NOMO-1 treated with dmso at 0.1 percent for 144 hours (cell line): Measurements from ENCODE around the gene IKZF1.

Source experiments
- DNase-seq: peaks from one replicate; lab custom pipeline; 2025; ENCODE audit not compliant: unreplicated experiment; lab: John Stamatoyannopoulos, UW

IKZF1 gene

DNA sequence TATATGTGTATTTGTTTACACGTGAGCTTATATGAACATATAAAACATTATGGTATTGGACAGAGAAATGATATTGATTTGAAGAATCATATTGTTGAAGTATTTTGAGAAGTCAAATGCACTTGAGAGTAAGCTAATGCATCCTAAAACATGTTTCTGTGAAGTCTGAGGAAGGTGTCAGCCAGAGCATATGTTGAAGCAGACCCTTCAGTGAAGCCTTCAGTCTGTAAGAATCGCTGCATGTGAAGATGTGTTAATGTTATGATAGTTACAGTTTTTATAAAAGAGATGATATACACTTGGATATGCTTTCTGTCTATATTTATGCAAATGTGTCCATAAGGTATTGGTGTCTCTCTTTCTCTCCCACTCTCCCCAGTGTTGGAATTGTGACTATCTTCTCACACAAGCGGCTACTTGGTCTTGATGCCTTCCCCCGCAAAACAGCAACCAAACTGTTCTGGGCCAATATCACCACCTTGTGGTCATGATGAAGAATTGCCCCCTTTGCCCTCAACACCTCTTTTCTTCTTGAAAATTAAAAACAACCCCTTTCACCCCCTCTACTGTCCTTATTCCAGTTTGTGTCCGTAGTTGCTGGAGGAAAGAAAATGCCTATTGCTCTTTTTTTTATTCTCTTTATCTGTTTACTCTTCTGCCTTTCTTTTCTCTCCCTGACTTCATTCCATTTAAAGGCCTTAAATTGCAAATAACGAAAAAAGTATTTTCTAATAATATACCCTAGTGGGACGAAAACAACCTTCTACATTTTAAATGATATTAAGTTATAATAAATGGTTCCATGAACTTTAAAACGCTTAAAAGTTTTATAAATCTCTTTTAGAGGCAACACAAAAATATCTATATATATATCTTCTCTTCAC lies 64.9 kb downstream of the IKZF1 start:
- peak; percentile 15 for DNase-seq

DNA sequence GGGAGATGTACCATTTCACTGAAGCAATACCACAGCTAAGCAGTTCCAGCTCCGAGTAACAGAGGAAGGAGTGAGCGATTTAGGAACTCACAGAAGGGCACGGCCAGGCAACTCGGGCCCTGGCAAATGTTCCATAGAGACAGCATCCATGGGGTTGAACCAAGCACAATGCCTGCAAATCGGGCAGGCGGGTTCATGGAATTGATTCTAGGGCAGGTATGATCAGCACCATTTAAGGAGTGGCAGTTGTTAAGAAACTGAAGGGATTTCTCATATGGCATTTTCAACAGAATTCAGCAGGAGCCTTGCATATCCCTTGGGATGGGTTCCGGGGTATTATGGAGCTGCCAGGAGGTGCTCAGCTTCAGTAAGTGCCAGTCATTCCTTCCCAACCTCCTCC lies 66.4 kb downstream of the IKZF1 start:
- DNase-seq = no peak

DNA sequence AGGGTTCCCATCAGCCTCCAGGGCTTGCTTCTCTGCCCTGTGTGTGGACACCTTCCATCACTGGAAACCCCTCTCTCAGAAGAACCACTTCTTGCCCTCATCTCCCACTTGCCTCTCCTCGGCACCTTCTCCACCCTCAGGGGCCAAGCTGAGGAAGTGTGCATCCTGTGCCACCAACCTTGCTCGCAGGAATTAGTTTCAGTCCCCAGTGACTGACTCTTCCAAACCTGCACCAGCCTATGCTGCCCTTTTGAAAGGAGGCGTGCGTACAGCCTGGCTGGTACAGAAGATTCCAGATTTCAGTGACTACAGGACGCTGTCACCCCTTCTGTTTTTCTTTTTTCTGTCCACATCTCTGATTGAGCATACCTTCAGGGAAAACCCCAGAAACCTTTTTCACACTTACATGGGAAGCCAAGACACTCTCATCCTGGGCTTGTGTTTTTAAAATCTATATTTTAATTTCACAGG lies 67.1 kb downstream of the IKZF1 start:
- no peak for DNase-seq

DNA sequence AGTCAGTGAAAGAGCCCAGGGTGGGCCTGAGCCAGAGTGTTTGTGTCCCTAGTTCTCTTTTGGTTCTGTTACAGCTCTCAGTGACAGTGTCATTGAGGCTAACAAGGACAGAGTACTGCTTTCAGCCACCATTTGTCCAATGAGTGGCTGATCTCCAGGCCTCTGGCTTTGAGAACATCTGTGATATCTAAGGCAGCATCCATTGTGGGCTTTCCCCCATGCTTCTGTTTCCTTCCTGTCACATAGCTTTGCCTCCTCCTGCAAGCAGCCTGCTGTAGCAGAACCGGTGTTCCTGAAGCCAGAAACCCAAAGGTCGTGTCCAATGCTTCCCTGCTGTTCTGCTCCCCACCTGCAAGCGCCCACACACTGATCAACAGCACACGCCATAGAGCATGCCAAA lies 68.4 kb downstream of the IKZF1 start:
- no peak for DNase-seq

DNA sequence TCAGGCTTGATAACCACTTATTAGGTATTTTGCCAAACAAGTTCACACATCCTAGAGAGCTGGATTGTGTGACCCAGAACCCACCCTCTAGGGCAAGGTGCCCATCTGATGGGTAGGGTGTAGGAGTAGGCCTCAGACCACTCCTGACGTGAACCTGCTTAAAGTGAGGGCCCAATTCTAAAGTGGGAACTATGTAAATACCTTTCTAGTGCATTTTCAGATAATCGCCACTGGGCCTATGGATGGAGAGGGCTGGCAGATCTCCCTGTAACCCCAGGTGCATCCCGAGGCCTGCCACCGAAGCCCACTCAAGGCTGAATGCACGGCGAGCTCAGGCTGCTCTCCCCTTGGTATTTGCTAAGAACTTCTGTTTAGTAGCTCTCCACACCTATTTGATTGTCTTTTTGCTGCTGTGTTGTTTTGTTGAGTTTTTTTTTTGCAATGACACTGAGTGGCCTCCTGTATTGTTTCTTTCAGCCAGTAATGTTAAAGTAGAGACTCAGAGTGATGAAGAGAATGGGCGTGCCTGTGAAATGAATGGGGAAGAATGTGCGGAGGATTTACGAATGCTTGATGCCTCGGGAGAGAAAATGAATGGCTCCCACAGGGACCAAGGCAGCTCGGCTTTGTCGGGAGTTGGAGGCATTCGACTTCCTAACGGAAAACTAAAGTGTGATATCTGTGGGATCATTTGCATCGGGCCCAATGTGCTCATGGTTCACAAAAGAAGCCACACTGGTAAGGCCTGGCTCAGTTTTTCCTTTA lies 71.7 kb downstream of the IKZF1 start:
- no peak for DNase-seq

DNA sequence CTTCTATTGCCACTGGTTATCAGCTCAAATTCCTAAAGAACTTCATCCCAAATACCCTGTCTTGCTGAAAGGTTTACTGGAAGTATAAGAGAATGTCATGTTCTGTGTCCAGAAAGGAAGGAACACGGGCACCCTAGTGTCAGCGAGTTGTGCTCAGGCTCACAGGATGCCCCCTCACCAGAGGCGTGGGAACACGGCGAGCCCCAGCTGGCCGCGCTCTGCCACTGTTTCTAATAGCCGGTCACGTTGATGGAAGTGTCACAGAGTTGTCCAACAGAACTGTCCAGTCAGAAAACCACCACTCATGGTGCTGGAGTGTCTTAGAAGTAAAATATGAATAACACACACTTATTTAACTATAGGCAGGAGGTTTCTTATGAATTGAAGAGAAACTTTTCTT lies 72.8 kb downstream of the IKZF1 start:
- no peak for DNase-seq

DNA sequence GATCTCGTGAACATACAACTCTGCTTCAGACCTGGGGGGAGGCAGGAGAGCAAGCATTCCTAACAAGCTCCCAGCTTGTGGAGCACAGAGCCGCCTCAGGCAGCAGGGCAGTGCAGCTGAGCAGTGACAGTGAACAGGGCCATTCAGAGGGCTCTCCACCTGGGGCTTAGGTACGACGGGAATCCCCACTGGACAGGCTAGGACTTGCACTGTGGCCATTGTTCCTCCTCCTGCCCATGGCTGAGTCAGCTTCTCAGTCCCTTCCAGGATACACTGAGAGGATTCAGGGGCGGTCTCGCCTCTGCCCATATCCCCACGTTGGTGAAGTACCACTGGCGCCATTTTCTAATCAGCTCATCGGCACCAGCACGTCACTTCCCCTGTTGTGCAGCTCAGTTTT lies 74.6 kb downstream of the IKZF1 start:
- no peak for DNase-seq

DNA sequence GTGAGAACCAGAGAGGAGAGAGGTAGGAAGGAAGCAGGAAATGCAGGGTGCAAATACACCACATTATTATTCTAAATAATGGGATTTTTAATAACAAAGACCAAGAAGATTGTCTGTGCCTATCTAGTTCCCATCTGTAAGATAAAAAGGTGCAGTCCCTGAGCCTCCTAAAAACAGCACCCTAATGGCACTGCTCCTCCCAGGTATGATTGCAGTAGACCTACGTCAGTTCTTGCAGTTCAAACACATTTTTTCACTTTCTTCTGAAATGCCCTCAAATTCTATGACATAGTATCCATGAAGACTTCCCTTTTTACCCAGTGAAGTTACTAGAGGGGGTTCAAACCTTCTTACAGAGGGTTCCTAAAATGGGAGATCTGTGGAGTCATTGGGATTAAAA lies 75.0 kb downstream of the IKZF1 start:
- DNase-seq = no peak

DNA sequence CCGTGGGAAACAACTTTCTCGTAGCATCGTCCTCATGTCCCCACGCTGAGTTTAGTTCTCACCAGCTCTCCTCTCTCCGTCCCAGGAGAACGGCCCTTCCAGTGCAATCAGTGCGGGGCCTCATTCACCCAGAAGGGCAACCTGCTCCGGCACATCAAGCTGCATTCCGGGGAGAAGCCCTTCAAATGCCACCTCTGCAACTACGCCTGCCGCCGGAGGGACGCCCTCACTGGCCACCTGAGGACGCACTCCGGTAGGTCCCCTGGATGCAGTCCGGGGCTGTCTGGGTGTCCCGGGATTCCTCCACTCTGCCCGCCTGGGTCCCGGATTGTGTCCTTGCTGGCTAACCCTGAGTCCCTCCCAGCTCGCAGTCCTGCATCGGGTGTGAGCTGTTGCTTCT lies 77.9 kb downstream of the IKZF1 start:
- no peak for DNase-seq

DNA sequence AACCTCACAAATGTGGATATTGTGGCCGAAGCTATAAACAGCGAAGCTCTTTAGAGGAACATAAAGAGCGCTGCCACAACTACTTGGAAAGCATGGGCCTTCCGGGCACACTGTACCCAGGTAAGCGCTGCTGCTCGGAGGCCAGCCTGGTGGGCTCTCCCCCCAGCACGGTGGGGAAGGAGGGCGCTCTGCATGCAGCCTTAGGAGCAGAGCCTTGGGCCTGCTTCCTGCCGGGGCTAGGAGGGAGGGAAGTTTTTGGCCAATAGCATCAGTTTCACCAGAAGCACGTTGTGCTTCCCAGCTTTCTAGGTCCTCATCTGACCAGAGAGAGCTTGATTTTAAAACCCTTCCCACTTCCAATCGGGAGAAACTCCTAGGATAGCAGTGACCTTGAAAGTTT lies 82.8 kb downstream of the IKZF1 start:
- no peak for DNase-seq

DNA sequence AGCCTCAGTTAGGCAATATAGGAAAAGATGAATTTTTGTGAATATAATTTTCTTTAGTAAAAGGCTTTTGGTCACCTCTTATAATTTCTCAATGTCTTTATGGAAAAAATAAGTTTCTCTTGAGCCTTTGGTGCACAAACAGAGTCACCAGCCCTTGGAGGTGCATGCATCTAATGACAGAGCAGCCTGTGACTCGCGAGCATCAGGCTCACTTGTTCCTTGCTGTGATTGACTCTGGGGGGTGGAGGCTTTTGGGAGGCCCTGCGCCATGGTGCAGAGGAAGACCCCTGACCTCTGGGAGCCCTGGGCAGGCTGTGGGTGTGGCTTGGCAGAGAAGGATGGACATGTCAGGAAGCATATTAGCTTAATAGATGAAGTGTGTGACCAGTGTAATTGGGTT lies 85.4 kb downstream of the IKZF1 start:
- DNase-seq = no peak

DNA sequence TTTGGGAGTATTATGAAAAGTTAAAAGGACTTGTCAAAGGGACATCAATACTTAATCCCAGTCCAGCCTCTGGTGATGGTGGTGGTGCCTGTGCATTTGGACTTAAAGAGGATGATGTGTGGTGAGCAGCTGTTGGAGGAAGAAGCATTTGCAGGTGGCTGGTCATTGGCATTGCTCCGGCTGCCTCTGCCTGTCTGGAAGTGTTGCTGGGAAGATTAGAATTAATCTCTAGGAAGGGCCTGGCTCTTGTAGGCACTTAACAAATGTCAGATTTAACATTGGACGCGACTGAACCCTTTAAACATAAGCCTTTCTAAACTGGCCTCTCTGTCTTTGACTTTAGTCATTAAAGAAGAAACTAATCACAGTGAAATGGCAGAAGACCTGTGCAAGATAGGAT lies 86.9 kb downstream of the IKZF1 start:
- no peak for DNase-seq

DNA sequence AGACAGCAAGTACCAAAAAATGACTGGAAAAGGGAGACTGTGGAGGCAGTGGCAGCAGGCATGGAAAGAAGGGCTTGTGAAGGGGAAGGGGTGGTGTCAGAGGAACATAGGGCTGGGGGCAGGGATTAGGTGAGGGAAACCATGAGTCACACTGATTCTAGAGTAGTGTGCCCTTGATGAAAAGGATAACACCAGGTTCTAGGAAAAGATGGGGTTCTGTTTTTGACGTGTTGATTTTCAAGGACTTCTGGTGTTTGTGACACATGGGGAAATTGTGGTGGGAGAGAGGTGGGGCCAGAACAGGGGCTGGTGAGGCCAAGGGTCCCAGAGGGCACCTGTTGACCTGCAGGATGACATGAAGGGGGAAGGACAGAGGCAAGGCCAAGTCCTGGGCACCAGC lies 88.6 kb downstream of the IKZF1 start:
- DNase-seq = no peak

DNA sequence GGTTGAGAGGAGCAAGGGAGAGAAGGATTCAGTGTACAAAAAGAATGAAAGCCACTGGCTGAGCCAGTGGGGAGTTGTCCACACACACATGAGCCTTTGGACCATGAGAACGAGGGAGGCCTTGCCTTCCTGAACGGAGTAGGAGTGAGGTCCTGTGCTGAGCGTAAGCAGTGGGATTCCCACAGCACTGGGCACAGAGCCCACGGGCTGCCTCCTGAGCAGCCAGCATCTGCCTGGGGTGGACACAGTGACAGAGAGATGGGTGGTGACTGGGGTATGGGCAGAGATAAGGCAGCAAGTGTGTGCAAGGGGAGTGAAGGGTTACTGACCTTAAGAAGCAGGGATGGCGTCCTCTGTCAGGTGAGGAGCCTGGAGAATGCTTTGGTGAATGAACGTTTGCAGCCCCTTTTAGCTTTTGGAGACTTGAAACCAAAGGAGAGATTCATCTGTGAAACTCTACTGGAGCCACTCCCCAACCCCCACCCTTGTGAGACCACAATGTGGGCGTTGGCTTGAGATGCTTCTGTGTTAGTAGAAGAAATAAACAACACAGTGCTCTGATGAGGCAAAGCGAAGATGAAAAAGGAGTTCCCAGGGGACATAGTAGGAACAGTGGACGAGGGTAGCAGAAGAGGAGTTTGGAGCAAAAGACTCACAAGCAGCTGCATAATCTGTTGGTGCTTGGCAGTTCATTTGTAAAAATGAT lies 89.2 kb downstream of the IKZF1 start:
- DNase-seq = no peak

DNA sequence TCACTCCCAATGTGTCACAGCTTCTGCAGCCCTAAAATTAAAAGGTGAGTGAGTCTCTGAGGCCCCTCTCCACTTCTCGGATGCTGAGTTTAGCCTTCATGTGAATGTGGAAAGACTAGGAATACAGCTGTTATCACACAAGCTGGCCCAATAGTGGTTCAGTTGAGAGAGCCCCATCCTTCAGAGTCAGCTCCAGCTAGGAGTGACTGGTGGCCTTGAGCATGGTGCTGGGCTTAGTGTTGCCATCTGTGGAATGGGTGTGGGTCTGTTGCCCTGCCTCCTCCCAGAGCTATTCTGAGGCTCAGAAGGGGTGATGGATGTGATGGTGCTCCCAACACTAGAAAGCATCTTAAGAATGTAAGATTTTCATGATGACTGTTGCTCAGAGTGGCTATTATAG lies 89.8 kb downstream of the IKZF1 start:
- DNase-seq = no peak

DNA sequence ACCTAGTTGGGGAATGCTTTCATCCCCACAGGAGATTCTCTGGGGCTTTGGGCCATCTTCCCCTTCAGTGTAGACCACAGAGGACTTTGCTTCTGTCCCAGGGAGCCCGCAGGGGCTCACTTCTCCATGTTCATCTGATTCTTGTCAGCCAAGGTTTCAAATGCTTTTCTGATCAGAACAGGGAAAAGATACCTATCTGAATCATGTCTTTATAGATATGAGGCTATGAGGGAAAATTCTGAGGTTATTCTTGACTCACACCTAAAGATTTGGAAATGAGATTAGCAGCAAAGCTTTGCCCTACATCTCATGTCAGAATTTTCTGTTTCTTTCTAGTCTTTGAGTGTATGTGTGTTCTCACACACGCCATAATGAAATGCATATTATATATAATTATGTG lies 92.3 kb downstream of the IKZF1 start:
- DNase-seq = no peak

DNA sequence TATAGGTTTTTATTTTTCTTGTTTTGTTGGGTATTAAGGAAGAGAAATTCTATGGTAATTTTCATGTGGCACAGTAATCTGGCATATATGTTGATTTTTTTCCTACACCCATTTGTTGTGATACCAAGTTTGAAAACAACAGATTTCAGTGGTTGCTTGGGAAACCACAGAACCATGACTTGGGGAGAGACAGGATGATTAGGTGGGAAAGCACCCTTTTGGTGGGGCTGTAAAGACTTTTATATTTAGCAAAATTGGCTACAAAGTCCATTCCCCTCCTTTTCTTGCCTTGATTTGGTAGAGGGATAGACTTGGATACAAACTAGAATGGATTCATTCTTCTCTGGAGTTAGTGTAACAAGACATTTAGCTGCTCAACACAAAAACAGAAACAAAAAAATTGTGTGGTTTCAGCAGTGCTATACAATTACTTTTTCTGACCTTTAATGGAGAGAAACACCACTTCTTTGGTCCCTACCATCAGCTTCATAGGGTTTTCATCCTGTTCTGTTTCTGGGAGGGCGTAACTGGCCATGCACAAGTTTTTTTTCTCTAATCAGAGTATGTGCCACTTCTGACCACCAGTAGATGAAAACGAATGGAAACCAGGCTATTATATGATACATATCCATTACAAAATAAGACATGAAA lies 92.9 kb downstream of the IKZF1 start:
- no peak for DNase-seq

DNA sequence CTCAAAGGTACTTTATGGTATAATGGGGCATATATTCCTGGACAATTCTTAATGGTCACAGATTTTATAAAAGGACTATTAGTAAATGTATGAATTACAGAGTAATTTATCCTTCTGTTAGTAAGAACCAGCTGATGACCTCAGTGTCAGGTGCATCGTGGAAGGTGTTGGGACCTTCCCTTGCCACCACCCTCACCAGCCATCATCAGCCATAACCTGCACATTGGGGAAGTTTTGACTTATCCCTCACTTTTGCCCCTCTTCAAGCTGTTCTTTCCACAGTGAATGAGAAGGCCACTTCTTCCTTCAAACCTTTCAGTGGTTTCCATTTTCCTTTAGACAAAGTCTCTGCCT lies 93.4 kb downstream of the IKZF1 start:
- DNase-seq = no peak

DNA sequence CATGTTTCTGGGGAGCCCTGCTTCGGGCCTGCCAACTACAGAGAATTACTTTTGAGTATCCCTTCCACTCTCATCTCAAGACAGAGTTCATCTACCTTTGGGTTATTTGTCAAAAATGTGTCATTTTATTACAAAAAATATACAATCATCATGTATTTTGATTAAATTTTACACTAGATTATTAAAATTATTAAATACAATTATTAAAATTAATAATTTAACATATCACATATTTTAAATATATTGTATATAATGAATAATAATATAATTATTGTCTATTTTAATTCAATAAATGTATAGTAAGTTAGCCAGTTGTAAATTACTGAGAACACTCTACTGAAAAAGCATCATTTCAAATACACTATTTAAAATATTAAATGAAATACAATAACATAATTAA lies 94.7 kb downstream of the IKZF1 start:
- DNase-seq = no peak

DNA sequence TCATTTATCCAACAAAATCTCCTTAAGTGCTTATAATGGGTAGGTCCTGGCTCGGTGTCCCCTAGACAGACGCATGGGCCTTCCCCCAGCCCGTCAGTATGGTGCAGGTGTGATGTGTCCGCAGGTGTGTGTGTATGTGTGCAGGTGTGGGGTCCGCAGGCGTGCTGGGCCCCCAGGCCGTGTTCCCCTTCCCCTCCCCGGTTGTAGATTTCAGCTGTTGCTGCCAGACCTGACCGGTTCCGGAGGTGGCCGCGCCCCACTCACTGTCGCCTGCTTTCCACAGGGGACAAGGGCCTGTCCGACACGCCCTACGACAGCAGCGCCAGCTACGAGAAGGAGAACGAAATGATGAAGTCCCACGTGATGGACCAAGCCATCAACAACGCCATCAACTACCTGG lies 95.1 kb downstream of the IKZF1 start:
- no peak for DNase-seq

DNA sequence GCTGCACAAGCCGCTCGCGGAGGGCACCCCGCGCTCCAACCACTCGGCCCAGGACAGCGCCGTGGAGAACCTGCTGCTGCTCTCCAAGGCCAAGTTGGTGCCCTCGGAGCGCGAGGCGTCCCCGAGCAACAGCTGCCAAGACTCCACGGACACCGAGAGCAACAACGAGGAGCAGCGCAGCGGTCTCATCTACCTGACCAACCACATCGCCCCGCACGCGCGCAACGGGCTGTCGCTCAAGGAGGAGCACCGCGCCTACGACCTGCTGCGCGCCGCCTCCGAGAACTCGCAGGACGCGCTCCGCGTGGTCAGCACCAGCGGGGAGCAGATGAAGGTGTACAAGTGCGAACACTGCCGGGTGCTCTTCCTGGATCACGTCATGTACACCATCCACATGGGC lies 95.6 kb downstream of the IKZF1 start:
- no peak for DNase-seq
